Astrocyte (in vitro differentiated cells and primary cell): ENCODE measurements around the gene NUMB.

Experiments
- EZH2 ChIP-seq: IDR thresholded peaks from 2 replicates; pipeline ENCODE4 v1.6.1; 2012; ENCODE audit warnings: mild to moderate bottlenecking, low read length, inconsistent platforms; ENCODE audit not compliant: insufficient read depth
- TF ChIP-seq, protein P1 (sequence below): IDR thresholded peaks from 2 replicates; pipeline ENCODE4 v1.5.1; 2011; ENCODE audit warnings: low read depth, mild to moderate bottlenecking, inconsistent platforms, low read length, moderate library complexity; ENCODE audit not compliant: insufficient read depth

DNA sequence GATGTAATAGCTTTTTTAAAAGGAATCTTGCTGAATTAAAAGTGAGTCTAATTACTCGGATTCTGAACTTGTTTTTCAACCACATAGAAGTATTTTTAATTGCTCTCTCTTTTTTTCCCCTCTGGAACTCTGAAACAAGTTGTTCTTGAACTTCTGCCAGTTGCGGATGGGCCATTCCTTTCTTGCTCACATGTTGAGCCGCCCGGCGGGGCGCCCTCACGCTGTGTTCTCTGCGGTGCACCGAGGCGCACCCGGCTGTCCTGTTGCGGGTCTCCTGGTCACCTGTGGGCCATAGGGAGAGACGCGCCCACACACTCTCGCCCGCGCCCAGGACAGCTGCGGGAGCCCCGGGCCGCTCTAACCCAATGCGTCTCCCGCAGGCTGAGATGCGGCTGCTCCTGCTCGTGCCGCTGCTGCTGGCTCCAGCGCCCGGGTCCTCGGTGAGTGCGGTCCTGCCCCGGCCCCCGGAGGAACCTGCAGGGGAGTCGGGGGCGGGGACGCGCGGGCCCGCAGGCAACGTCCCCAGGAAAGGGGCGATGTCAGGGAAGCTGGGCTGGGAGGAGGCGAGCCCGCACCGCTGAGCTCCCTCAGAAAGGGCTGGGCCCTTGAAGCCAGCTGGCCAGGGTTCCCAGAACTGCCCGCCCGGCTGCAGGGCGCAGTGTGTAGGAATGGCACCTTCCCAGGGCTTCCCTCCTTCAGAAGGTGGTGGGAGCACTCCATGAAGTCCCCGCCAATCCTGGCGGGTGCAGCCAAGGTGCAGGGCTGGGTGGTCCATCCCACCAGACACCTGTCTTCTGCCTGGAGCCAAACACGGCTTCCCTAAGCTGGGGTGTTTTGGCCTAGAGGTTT lies 218.7 kb downstream of the NUMB start:
- TF ChIP-seq, protein P1, sequence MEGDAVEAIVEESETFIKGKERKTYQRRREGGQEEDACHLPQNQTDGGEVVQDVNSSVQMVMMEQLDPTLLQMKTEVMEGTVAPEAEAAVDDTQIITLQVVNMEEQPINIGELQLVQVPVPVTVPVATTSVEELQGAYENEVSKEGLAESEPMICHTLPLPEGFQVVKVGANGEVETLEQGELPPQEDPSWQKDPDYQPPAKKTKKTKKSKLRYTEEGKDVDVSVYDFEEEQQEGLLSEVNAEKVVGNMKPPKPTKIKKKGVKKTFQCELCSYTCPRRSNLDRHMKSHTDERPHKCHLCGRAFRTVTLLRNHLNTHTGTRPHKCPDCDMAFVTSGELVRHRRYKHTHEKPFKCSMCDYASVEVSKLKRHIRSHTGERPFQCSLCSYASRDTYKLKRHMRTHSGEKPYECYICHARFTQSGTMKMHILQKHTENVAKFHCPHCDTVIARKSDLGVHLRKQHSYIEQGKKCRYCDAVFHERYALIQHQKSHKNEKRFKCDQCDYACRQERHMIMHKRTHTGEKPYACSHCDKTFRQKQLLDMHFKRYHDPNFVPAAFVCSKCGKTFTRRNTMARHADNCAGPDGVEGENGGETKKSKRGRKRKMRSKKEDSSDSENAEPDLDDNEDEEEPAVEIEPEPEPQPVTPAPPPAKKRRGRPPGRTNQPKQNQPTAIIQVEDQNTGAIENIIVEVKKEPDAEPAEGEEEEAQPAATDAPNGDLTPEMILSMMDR: no peak
- peak; percentile 75 for TF ChIP-seq EZH2
